ENCODE results near the gene SEL1L2. TPM values are rescaled to one million over a fixed set of nuclear protein-coding genes. Genes with fewer than 3 reads are reported as not detected.

Gene SEL1L2
- total RNA-seq, 1 experiment from 2014 or later = not detected

GRCh38 chr20:13838664-13839063 is 151.8 kb downstream of the SEL1L2 start (continued):
- TF ChIP-seq ZNF425 (CRISPR knock-in tag; conservative IDR thresholded peaks at IDR 0.05) (no peak), ZNF671 (CRISPR knock-in tag; IDR thresholded peaks at IDR 0.05) (no peak), FOXP1 (CRISPR knock-in tag; IDR thresholded peaks at IDR 0.05; ENCODE audit: borderline replicate concordance) (no peak), PRRX2 (CRISPR knock-in tag; IDR thresholded peaks at IDR 0.05) (no peak), NFATC4 (CRISPR knock-in tag; IDR thresholded peaks at IDR 0.05) (no peak), EMX1 (CRISPR knock-in tag; IDR thresholded peaks at IDR 0.05) (no peak), ZBTB21 (CRISPR knock-in tag; IDR thresholded peaks at IDR 0.05; ENCODE audit: borderline replicate concordance) (no peak), MAX (CRISPR knock-in tag; IDR thresholded peaks at IDR 0.05) (no peak), TEAD1 (CRISPR knock-in tag; IDR thresholded peaks at IDR 0.05) (no peak), FOXP4 (CRISPR knock-in tag; IDR thresholded peaks at IDR 0.05) (no peak)

GRCh38 chr20:13831476-13831875 is 158.9 kb downstream of the SEL1L2 start:
- H3K4me3 Mint-ChIP-seq = no peak overlapping the region
- no peak for ATAC-seq
- CTCF ChIA-PET = interaction anchor here (2.0 kb wide), 1 partner anchor 11 kb away, joined by 4 read pairs; no protein-coding TSS in a partner anchor

More at GRCh38 chr20:13831476-13831875, 158.9 kb downstream of the SEL1L2 start:
- TF ChIP-seq ZNF138 (CRISPR knock-in tag; conservative IDR thresholded peaks at IDR 0.05) = no peak
- TF ChIP-seq EMX1 (CRISPR knock-in tag; IDR thresholded peaks at IDR 0.05) = no peak
- no peak for TF ChIP-seq E2F1 (CRISPR knock-in tag; IDR thresholded peaks at IDR 0.05)
- TF ChIP-seq ZMAT4 (CRISPR knock-in tag; IDR thresholded peaks at IDR 0.05) = no peak
- no peak for TF ChIP-seq KAT7 (CRISPR knock-in tag; IDR thresholded peaks at IDR 0.05; ENCODE audit: borderline replicate concordance)
- no peak for TF ChIP-seq GABPB1 (CRISPR knock-in tag; IDR thresholded peaks at IDR 0.05)
- no peak for TF ChIP-seq ATF3 (CRISPR knock-in tag; conservative IDR thresholded peaks at IDR 0.05)
- no peak for TF ChIP-seq ATF6 (CRISPR knock-in tag; IDR thresholded peaks at IDR 0.05)
- no peak for TF ChIP-seq CDX4 (CRISPR knock-in tag; IDR thresholded peaks at IDR 0.05; ENCODE audit: borderline replicate concordance)
- no peak for TF ChIP-seq MAX (CRISPR knock-in tag; IDR thresholded peaks at IDR 0.05)
- no peak for TF ChIP-seq ZNF219 (CRISPR knock-in tag; IDR thresholded peaks at IDR 0.05; ENCODE audit: borderline replicate concordance)
- no peak for TF ChIP-seq NFATC4 (CRISPR knock-in tag; IDR thresholded peaks at IDR 0.05)
- TF ChIP-seq ARID4B (CRISPR knock-in tag; IDR thresholded peaks at IDR 0.05; ENCODE audit: borderline replicate concordance) = no peak
- TF ChIP-seq PRRX2 (CRISPR knock-in tag; IDR thresholded peaks at IDR 0.05) = no peak
- Mint-ChIP-seq H3K4me1 (no peaks in the 10 kb centered on the region), H3K27me3 (ENCODE audit: low read depth) (no peaks in the 10 kb centered on the region), H3K36me3 (no peaks in the 10 kb centered on the region), H3K27ac (no peak overlapping the region), H3K9me3 (peaks cover 8% of the 10 kb centered on the region)
- POLR2A ChIA-PET = no interaction called here
- no peak for DNase-seq (ENCODE audit: low spot score)

Measured in WTC11 (cell line).